GM18870 (cell line): ENCODE results near the gene COG2.
"Not testable (repeated sequence)": the region's sequence is repeated elsewhere in the genome, so short reads cannot be mapped to it uniquely, and the experiment has no call there.

Experiments
- ATAC-seq: cut with Tn5 transposase; IDR thresholded peaks from one replicate; pipeline ENCODE4 v1.9.1; 2021; ENCODE audit warnings: moderate library complexity; ENCODE audit not compliant: unreplicated experiment

The COG2 gene

GRCh38 chr1:230674581-230674980 lies 32.3 kb downstream of the COG2 start:
- no peak for ATAC-seq

GRCh38 chr1:230677200-230677599 lies 34.9 kb downstream of the COG2 start:
- ATAC-seq = no peak

- ATAC-seq = no peak
Observed at GRCh38 chr1:230679192-230679591, 36.9 kb downstream of the COG2 start.

- ATAC-seq = no peak
Observed at GRCh38 chr1:230679825-230680224, 37.5 kb downstream of the COG2 start.

- no peak for ATAC-seq
Observed at GRCh38 chr1:230680300-230681025, 38.2 kb downstream of the COG2 start.

- ATAC-seq = no peak
Observed at GRCh38 chr1:230681599-230681998, 39.3 kb downstream of the COG2 start.

GRCh38 chr1:230682274-230682673 lies 40.0 kb downstream of the COG2 start:
- ATAC-seq = no peak

- no peak for ATAC-seq
Observed at GRCh38 chr1:230682882-230683610, 40.8 kb downstream of the COG2 start.

GRCh38 chr1:230684146-230684545 lies 41.9 kb downstream of the COG2 start:
- no peak for ATAC-seq

GRCh38 chr1:230684998-230685397 lies 42.7 kb downstream of the COG2 start:
- no peak for ATAC-seq

- no peak for ATAC-seq
Observed at GRCh38 chr1:230686747-230687146, 44.5 kb downstream of the COG2 start.

GRCh38 chr1:230690101-230690500 lies 47.8 kb downstream of the COG2 start:
- no peak for ATAC-seq

GRCh38 chr1:230691615-230692014 lies 49.3 kb downstream of the COG2 start:
- ATAC-seq = no peak

- ATAC-seq = no peak
Observed at GRCh38 chr1:230693221-230693620, 50.9 kb downstream of the COG2 start.

GRCh38 chr1:230693777-230694176 lies 51.5 kb downstream of the COG2 start:
- no peak for ATAC-seq

GRCh38 chr1:230694464-230694863 lies 52.2 kb downstream of the COG2 start:
- ATAC-seq = no peak

GRCh38 chr1:230694991-230695390 lies 52.7 kb downstream of the COG2 start:
- ATAC-seq = no peak

GRCh38 chr1:230696218-230696617 lies 53.9 kb downstream of the COG2 start:
- ATAC-seq = no peak

- no peak for ATAC-seq
Observed at GRCh38 chr1:230696722-230697437, 54.6 kb downstream of the COG2 start.

- no peak for ATAC-seq
Observed at GRCh38 chr1:230698130-230698529, 55.8 kb downstream of the COG2 start.

GRCh38 chr1:230698964-230699363 lies 56.7 kb downstream of the COG2 start:
- ATAC-seq = not testable (repeated sequence)

GRCh38 chr1:230699716-230700115 lies 57.4 kb downstream of the COG2 start:
- no peak for ATAC-seq
